ENCODE data around the gene MRPL18. TPM values are rescaled to one million over a fixed set of nuclear protein-coding genes. Genes with fewer than 3 reads are reported as not detected.

Gene MRPL18
- polyA plus RNA-seq, 3 donors = 28.5 to 88.2 (median 74.1) TPM

- H3K36me3 Mint-ChIP-seq = peaks cover 84 to 89% of the 10 kb centered on the region in 2 donors
- WGBS (ENCODE audit: insufficient coverage) = no CpG with 5 or more reads among the region's 3 CpGs
These were observed 38.8 kb upstream of the MRPL18 start for GRCh38 chr6:159751448-159751847.

GRCh38 chr6:159753081-159753872 lies 37.0 kb upstream of the MRPL18 start:
- Mint-ChIP-seq H3K27ac (peak overlapping the region in 2 of 7 donors; percentile 30 to 47), H3K4me3 (no peak overlapping the region), H3K9me3 (no peaks in the 10 kb centered on the region), H3K36me3 (peaks cover 82 to 90% of the 10 kb centered on the region in 2 donors), H3K27me3 (ENCODE audit: low read depth in 3 of 3) (no peaks in the 10 kb centered on the region), H3K4me1 (no peaks in the 10 kb centered on the region)
- Histone ChIP-seq H3K27me3 (ENCODE audit: control insufficient read depth in 2 of 2, insufficient read depth in 2 of 2, low read length in 2 of 2) (no peaks in the 10 kb centered on the region), H2AFZ (ENCODE audit: insufficient read depth, low read depth, low read length, poor library complexity, severe bottlenecking) (no peak overlapping the region), H3K79me2 (ENCODE audit: insufficient read depth, low read length) (peaks cover 42% of the 10 kb centered on the region), H3K4me3 (replicated peaks in 1 of 3; ENCODE audit: low read depth in 2 of 3, low read length in 3 of 3) (no peak overlapping the region), H3K9me3 (replicated peaks in 1 of 2; ENCODE audit: control insufficient read depth in 1 of 2, insufficient read depth in 1 of 2, low read length in 2 of 2) (no peaks in the 10 kb centered on the region), H4K20me1 (ENCODE audit: insufficient read depth, low read length) (peaks cover 78% of the 10 kb centered on the region), H3K4me2 (replicated peaks; ENCODE audit: extremely low read depth, low read length, poor library complexity, severe bottlenecking) (no peak overlapping the region), H3K27ac (ENCODE audit: low read depth in 1 of 2, low read length in 2 of 2) (no peak overlapping the region), H3K9ac (ENCODE audit: insufficient read depth, low read length, poor library complexity, severe bottlenecking) (no peak overlapping the region), H3K4me1 (ENCODE audit: control insufficient read depth in 1 of 2, insufficient read depth in 2 of 2, low read length in 2 of 2) (no peaks in the 10 kb centered on the region), H3K36me3 (replicated peaks in 1 of 2; ENCODE audit: control insufficient read depth in 1 of 2, insufficient read depth in 2 of 2, low read length in 2 of 2) (peaks cover 85 to 100% of the 10 kb centered on the region in 2 donors)
- no peak for TF ChIP-seq CTCF (IDR thresholded peaks at IDR 0.05)
- no peak for DNase-seq
- WGBS (ENCODE audit: insufficient coverage) = 97% methylated on average over 4 of the region's 6 CpGs
- intact Hi-C loops (cut with micrococcal nuclease) = loop anchor here in 1 of 2 donors (5.0 kb wide), 1 partner anchor 34 kb away; the partner anchor contains the start of gene TCP1

More at GRCh38 chr6:159751448-159751847, 38.8 kb upstream of the MRPL18 start:
- H3K4me1 ChIP-seq (ENCODE audit: control insufficient read depth in 1 of 2, insufficient read depth in 2 of 2, low read length in 2 of 2) = no peaks in the 10 kb centered on the region
- H3K4me2 ChIP-seq (replicated peaks; ENCODE audit: extremely low read depth, low read length, poor library complexity, severe bottlenecking) = no peak overlapping the region
- no peaks in the 10 kb centered on the region for H3K9me3 ChIP-seq (replicated peaks in 1 of 2; ENCODE audit: control insufficient read depth in 1 of 2, insufficient read depth in 1 of 2, low read length in 2 of 2)
- H3K79me2 ChIP-seq (ENCODE audit: insufficient read depth, low read length) = peaks cover 48% of the 10 kb centered on the region
- no peaks in the 10 kb centered on the region for H3K27me3 ChIP-seq (ENCODE audit: control insufficient read depth in 2 of 2, insufficient read depth in 2 of 2, low read length in 2 of 2)
- Mint-ChIP-seq H3K4me1 (no peaks in the 10 kb centered on the region), H3K27me3 (ENCODE audit: low read depth in 3 of 3) (no peaks in the 10 kb centered on the region), H3K4me3 (no peak overlapping the region), H3K9me3 (no peaks in the 10 kb centered on the region), H3K27ac (no peak overlapping the region)
- H4K20me1 ChIP-seq (ENCODE audit: insufficient read depth, low read length) = peaks cover 86% of the 10 kb centered on the region
- no peak overlapping the region for H3K9ac ChIP-seq (ENCODE audit: insufficient read depth, low read length, poor library complexity, severe bottlenecking)
- no peak overlapping the region for H3K27ac ChIP-seq (ENCODE audit: low read depth in 1 of 2, low read length in 2 of 2)
- intact Hi-C loops (cut with micrococcal nuclease) = loop anchor here in 1 of 2 donors (5.0 kb wide), 1 partner anchor 36 kb away; the partner anchor contains the start of gene TCP1
- no peak overlapping the region for H2AFZ ChIP-seq (ENCODE audit: insufficient read depth, low read depth, low read length, poor library complexity, severe bottlenecking)
- TF ChIP-seq CTCF (IDR thresholded peaks at IDR 0.05) = no peak
- no peak overlapping the region for H3K4me3 ChIP-seq (replicated peaks in 1 of 3; ENCODE audit: low read depth in 2 of 3, low read length in 3 of 3)
- no peak for DNase-seq
- H3K36me3 ChIP-seq (replicated peaks in 1 of 2; ENCODE audit: control insufficient read depth in 1 of 2, insufficient read depth in 2 of 2, low read length in 2 of 2) = peaks cover 87 to 100% of the 10 kb centered on the region in 2 donors

All from CD14-positive monocyte (primary cell).